Kidney (tissue), 14 donors: ENCODE data around the gene PTCD1. TPM values are rescaled to one million over a fixed set of nuclear protein-coding genes. Genes with fewer than 3 reads are reported as not detected.

Experiments used
- DNase-seq, 5 donors: peaks; one replicate each; pipeline ENCODE4 v3.0.0-alpha.2; 2013 to 2020
- FAIRE-seq: peaks from 2 replicates; lab custom pipeline; 2012; peaks lifted over from hg19 to GRCh38; lab: Jason Lieb, UNC
- H3K27ac ChIP-seq, 2 donors: one replicate each; pipeline ENCODE4 v1.7.0; 2013; ENCODE audit warnings: low read depth in 2 of 2, low read length in 2 of 2, inconsistent platforms in 1 of 2
- H3K27me3 ChIP-seq: one replicate; pipeline ENCODE4 v1.7.1; 2013; ENCODE audit warnings: low read length, inconsistent platforms; ENCODE audit not compliant: control insufficient read depth, insufficient read depth
- H3K36me3 ChIP-seq, 3 donors: one replicate each; pipeline versions ENCODE4 v1.7.0 to v1.7.1; 2013; ENCODE audit warnings: low read length in 3 of 3, control low read depth in 1 of 3, inconsistent platforms in 1 of 3; ENCODE audit not compliant: insufficient read depth in 3 of 3, control insufficient read depth in 2 of 3
- H3K4me1 ChIP-seq, 3 donors: one replicate each; pipeline versions ENCODE4 v1.7.0 to v1.7.1; 2013; ENCODE audit warnings: low read length in 3 of 3, inconsistent platforms in 1 of 3, low read depth in 1 of 3; ENCODE audit not compliant: control insufficient read depth in 2 of 3, insufficient read depth in 2 of 3
- H3K4me3 ChIP-seq, 3 donors: one replicate each; pipeline versions ENCODE4 v1.7.0 to v1.8.1; 2013; ENCODE audit warnings: low read length in 3 of 3, control low read depth in 1 of 3, inconsistent platforms in 1 of 3
- H3K9ac ChIP-seq, 3 donors: one replicate each; pipeline versions ENCODE4 v1.7.0 to v1.7.1; 2013; ENCODE audit warnings: low read length in 3 of 3, control low read depth in 1 of 3, inconsistent platforms in 1 of 3
- H3K9me3 ChIP-seq, 3 donors: one replicate each; pipeline versions ENCODE4 v1.7.0 to v1.7.1; 2013; ENCODE audit warnings: low read length in 3 of 3, control low read depth in 1 of 3, inconsistent platforms in 1 of 3; ENCODE audit not compliant: control insufficient read depth in 2 of 3, insufficient read depth in 1 of 3
- CTCF ChIP-seq: IDR thresholded peaks from 3 replicates; pipeline ENCODE4 v1.5.1; 2012; ENCODE audit warnings: mild to moderate bottlenecking, moderate library complexity, borderline replicate concordance; ENCODE audit not compliant: insufficient read depth; ENCODE audit errors: extremely low read depth
- intact Hi-C: fragments of 100-400 bp; cut with DNase I; formaldehyde crosslinking; loops from one replicate; pipeline ENCODE4 v1.11.1; 2022
- polyA plus RNA-seq: library from polyadenylated mRNA; stranded (reverse); fragments of 350-450 nt; fragmentation: Illumina TruSeq; extraction: RNeasy Lipid Tissue Mini Kit (QIAGEN cat#74804); gene quantifications from one replicate; pipeline ENCODE4 v1.2.3, GENCODE V29; 2014; ENCODE audit warnings: low read depth, low replicate concordance; ENCODE audit not compliant: insufficient read depth
- total RNA-seq: library from RNA; stranded (reverse); fragmentation: NEBNext Ultra II Directional; extraction: Animal tissue kit (Norgen Biotek cat#: 25700); gene quantifications from one replicate; pipeline ENCODE4 v1.2.1, GENCODE V29; 2021
- donor health status: control.
- donor health status: control.
- donor health status: control.
- donor health status: control.
- donor health status: control.
- donor health status: DM: yes; HTN: yes; CAD: no.
- donor health status: Normal renal cell carcinoma (clear cell type).

PTCD1 gene
- total and polyA plus RNA-seq, 2 donors from 2014 or later, result 2.9 to 5.4 TPM

DNA sequence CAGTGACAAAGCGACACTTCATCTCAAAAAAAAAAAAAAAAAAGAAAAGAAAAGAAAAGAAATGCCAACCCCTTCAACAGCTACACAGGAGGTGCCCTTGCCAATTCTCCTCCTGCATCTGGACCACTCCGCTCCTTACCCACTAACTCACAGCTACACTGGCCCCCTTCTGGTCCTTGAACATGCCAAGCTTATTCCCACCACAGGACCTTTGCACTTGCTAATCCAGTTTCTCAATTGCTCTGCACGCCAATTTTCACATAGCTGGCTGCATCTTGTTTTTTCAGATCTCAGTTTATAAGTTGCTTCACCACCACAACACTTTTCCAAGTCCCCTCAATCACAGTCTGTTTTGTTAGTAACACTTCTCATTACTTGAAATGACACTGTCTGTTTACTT, 35.7 kb downstream of the PTCD1 start:
- intact Hi-C loops, result no loop called here
- Histone ChIP-seq H3K36me3 (peaks cover 5 to 40% (median 29%) of the 10 kb centered on the region in 3 donors), H3K27ac (no peak overlapping the region), H3K4me3 (no peak overlapping the region), H3K9me3 (no peaks in the 10 kb centered on the region), H3K9ac (no peak overlapping the region), H3K4me1 (peaks cover 0 to 20% (median 8%) of the 10 kb centered on the region in 3 donors), H3K27me3 (no peaks in the 10 kb centered on the region)
- FAIRE-seq (no peak), DNase-seq (no peak)
- no peak for TF ChIP-seq CTCF

GRCh38 chr7:99399597-99399996, 39.0 kb downstream of the PTCD1 start:
- TF ChIP-seq CTCF, result no peak
- DNase-seq (no peak), FAIRE-seq (no peak)
- Histone ChIP-seq H3K9ac (no peak overlapping the region), H3K27ac (no peak overlapping the region), H3K36me3 (peaks cover 5 to 49% (median 38%) of the 10 kb centered on the region in 3 donors), H3K9me3 (no peaks in the 10 kb centered on the region), H3K4me1 (peaks cover 0 to 3% (median 0%) of the 10 kb centered on the region in 3 donors), H3K4me3 (no peak overlapping the region), H3K27me3 (no peaks in the 10 kb centered on the region)
- intact Hi-C loops, result no loop called here

GRCh38 chr7:99398891-99399445, 39.6 kb downstream of the PTCD1 start:
- no peak for FAIRE-seq
- peaks cover 0 to under 1% (median 0%) of the 10 kb centered on the region in 3 donors for H3K4me1 ChIP-seq

More at GRCh38 chr7:99398891-99399445, 39.6 kb downstream of the PTCD1 start:
- no peak overlapping the region for H3K27ac ChIP-seq
- TF ChIP-seq CTCF, result no peak
- intact Hi-C loops, result no loop called here
- no peak overlapping the region for H3K9ac ChIP-seq
- no peaks in the 10 kb centered on the region for H3K9me3 ChIP-seq
- H3K36me3 ChIP-seq, result peaks cover 5 to 49% (median 34%) of the 10 kb centered on the region in 3 donors
- no peaks in the 10 kb centered on the region for H3K27me3 ChIP-seq
- H3K4me3 ChIP-seq, result no peak overlapping the region
- no peak for DNase-seq
